ELR (cell line): ENCODE data around the gene PRR35.

ENCODE experiments used
- DNase-seq: peaks from one replicate; pipeline ENCODE4 v3.0.0-alpha.2; 2015; ENCODE audit warnings: low read depth

The PRR35 gene

GRCh38 chr16:580141-580945 is 20.1 kb downstream of the PRR35 start:
- no peak for DNase-seq

DNA sequence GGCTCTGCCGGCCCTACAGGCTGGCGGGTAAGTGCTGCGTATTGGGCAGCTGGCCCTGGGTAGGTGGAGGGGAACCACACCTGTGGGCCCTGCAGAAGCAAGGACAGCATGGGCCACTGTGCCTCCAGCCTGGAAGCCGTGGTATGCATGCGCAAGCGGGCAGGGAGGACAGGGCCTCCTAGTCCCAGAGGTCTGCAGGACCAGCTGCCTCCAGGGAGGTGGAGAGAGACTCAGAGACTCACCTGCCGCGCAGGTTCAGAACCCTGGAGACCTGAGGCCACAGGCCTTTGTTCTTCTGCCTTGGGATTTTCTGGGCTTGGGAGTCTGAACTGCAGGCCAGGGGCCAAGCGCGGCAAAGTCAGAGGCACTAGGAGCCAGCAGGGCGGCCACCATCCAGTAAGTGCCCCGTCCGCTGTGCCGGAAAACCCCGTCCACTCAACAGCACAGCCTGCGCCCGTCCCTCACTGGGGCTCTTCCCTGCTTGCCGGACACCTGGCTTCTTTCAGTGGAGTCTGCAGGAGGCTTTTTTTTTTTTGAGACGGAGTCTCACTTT is 20.8 kb downstream of the PRR35 start:
- no peak for DNase-seq

GRCh38 chr16:582218-582613 is 22.0 kb downstream of the PRR35 start:
- no peak for DNase-seq

DNA sequence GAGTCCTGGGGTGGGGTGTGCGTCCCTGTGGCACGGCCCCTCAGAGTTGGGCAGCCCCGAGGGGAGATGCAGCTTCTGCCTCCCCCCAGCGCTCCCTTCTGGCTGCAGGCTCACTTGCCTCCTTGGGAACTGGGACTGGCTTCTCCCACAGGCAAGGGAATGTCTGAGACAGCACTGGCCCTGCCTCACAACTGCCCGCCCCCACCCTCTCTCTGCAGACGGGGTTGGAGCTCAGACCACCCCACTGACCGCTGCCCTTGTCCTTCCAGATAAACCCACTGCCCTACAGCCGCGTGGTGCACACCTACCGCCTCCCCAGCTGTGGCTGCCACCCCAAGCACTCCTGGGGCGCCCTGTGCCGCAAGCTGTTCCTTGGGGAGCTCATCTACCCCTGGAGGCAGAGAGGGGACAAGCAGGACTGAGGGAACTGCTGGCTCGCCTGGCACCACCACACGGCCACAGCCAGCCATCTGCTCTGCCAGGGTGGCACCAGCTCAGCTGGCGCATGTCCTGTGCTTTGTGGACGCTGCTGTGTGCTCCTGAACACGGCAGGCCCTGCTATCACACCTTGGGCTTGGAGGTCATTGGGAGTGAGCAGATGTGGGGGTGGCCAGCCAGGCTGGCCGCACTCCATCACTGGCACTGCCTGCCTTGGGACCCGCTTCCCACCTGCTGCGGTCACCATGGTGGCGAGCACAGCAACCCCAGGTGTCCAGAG is 22.6 kb downstream of the PRR35 start:
- no peak for DNase-seq

DNA sequence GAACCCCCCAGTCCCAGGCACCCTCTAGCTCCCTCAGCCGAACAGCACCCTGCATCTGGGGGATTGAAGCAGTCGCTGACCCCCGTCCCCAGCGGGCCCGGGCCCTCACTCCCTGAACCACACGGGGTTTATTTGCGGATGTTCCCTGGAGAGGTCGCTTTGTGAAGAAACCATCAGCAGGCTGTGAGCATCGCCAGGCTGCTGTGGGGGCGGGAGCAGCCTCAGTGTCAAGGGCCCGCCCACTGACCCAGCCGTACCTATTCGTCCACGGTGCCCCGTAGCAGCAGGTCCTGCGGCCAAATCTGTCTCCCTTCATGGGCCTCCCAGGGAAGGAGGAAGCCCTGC is 23.2 kb downstream of the PRR35 start:
- no peak for DNase-seq

DNA sequence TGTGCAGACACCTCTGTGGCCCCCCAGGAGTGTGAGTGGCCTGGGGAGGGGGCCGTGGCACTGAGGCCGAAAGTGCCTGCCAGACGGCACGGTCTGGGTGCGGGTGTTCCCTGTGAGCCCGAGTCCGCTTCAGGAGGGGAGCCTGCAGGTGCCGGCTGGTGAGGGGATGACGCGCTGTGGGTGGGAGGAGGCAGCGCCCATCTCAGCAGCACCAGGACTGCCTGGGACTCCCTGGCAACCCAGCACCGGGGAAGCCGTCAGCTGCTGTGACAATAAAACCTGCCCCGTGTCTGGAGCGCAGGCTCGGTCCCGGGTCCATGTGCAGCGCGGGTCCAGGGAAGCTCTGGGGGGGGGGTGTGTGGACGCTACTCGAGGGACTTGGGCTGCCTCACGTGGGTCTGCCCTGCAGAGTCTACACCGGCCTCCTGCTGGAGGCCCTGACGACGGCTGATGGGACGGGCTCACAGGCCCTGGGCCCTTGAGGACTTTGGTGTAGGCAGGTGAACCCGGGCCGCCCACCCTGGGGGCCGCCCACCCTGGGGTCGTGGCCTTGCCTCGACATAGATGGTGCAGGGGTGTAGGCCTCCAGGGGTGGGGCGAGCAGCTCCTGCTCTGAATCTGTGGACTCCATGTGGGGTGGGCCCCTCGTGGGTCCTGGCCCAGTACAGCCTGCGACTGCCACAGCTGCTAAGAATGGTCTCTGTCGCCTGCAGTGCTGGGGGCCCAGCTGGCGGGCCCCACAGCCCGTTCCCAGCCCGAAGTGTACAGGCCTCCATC is 23.8 kb downstream of the PRR35 start:
- DNase-seq = no peak

DNA sequence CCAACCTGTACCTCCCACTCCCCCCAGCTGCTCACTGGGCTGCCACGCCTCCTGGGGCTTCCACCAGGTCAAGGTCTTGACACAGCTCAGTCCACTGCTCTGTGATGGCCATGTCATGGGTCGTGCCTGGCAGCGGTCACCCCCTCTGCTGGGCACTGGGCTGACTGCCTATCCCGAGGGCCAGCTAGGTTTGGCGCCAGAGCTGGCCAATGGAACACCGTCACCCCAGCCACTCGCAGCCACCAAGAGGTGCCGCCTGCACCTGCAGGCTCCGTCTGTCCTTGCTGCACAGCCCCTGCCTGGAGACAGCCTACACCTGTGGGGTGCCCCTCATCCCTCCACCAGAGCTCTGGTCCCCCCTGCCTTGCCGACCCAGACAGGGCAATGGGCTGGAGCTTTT is 25.2 kb downstream of the PRR35 start:
- DNase-seq = no peak

DNA sequence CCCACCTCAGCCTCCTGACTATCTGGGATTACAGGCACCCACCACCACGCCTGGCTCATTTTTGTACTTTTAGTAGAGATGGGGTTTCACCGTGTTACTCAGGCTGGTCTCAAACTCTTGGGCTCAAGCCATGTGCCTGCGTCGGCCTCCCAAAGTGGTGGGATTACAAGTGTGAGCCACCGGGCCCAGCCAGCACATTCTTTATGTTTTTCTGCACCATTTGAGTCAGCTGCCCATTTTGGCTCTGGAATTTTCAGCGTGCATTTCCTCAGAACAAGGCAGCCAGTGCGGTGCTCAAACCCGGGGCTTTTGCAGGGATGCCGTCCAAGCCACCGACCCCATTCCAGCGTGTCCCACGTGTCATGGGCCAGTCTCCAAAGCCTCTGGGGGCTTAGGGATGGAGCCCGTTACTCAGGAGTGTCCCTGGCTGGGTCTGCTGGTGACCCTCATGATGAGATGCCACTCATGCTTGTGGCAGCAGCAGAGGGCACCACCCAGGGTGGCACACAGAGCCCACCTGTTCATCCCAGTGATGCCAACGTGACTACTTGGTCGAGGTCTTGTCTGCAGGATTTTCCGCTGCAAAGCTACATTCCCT is 26.0 kb downstream of the PRR35 start:
- no peak for DNase-seq

- no peak for DNase-seq
Observed at GRCh38 chr16:586645-587590, 26.7 kb downstream of the PRR35 start.

DNA sequence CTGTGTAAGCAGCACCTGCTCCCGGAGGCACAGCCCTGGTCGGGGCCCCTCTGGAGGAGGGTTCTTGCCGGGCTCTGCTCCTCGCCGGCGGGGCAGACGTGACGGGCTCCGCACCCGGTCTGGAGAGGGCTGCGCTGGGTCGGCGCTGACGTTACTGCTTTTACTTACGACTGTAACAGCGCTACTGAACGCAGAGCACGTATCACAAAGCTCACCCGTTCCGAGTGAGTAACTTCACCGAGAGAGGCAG is 28.4 kb downstream of the PRR35 start:
- DNase-seq = peak; percentile 75

DNA sequence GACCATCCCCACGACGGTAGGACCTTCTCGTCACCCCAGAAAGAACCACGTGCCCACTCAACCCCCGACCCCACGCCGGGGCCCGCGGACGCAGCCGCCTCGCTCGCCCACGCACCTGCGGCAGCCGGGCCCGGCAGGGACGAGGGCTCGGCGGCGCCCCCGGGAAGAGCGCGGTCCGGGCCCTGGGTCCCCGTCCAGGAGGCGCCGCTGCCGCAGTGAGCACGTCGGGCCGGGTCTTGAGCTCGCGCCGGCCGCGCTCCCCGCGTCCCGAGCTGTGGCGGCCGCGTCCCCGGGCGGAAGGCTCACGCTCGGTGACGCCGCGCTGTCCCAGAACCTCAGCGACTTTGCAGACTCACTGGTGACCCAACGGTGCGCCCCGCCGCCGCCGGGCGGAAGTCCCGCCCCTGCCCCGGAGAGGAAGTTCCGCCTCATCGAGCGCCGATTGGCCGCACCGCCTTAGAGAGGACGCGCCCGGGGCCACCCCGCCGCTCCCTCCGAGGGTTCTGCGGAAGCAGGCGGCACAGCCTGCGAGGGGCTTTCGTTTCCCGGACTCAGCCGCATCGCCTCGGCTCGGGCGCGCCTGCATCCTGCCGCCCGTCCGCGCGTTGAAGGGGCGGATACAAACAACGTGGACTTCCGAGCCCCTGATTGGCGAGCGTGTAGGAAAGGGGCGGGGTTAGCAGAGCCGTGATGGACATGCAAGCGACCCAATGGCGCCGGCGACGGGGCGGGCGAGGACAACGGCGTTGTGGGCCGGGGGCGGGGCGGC is 28.9 kb downstream of the PRR35 start:
- peak; percentile 92 for DNase-seq

GRCh38 chr16:589658-590187 is 29.5 kb downstream of the PRR35 start, which contains the start of gene RAB40C:
RAB40C (plus strand) TSS chr16:590066; CDS start chr16:590292, 226 bp downstream.
- peak; percentile 97 for DNase-seq

DNA sequence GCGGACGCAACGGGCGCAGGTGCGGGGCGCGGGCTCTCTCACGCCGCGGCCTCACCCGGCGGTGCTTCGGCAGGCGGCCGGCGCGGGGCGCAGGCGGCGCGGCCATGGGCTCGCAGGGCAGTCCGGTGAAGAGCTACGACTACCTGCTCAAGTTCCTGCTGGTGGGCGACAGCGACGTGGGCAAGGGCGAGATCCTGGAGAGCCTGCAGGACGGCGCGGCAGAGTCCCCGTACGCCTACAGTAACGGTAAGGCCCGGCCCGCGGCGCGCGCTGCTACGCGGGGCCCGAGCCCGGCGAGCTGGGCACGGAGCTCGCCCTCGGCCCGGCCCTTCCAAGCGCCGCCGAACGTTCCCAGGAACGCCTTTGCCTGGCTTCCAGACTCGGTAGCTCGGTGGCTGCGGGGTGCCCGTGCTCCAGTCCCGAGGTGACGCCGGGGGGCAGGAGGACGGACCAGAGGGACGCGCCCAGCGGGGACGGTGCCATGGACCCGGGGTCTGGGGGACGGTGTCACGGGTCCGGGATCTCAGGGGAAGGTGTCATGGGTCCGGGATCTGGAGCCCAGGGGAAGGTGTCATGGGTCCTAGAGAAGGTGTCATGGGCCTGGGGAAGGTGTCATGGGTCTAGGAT is 30.1 kb downstream of the PRR35 start:
- peak; percentile 44 for DNase-seq

GRCh38 chr16:590815-591200 is 30.6 kb downstream of the PRR35 start:
- DNase-seq = no peak

GRCh38 chr16:591231-591630 is 31.0 kb downstream of the PRR35 start:
- no peak for DNase-seq

GRCh38 chr16:591892-592517 is 31.8 kb downstream of the PRR35 start:
- no peak for DNase-seq

DNA sequence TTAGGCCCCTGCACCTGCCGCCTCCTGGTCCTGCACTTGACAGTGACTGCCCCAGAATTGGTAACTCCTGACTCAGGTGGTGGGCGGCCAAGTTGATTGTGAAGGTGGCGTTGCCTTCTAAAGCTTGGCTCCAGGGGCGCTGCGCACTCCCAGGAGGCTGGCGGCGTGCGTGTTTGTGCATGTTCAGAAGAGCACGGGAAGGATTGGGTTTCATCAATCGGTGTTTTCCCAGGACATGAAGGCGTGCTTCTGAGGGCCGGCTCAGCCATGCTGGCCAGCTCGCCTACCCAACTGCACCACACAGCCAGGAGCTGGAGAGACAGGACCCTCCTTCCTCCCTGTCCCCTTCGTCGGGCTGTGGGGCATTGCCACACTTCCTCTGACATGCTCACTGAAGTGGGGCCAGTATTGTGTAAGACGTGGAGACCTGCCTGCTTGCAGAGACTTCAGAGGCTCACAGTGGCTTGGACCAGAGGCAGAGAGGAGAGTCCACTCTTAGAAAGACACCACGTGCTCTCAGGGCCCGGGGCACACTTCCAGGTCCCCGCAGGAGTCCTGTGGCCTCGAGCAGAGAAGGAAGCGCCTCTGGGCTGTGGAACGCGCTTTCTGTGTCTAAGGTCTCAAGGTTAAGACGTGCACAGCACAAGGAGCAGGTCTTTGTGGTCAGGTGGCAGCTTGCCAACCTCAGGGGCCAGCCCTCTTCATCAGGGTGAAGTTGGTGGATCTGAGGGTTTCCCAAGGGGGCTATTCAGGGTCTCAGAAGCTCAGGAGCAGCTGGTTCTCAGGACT is 32.5 kb downstream of the PRR35 start:
- DNase-seq = no peak

GRCh38 chr16:593406-593805 is 33.2 kb downstream of the PRR35 start:
- no peak for DNase-seq
